Type B pancreatic cell (in vitro differentiated cells): ENCODE measurements around the gene LIPE. TPM values are rescaled to one million over a fixed set of nuclear protein-coding genes. Genes with fewer than 3 reads are reported as not detected.

Experiments
- DNase-seq: peaks from one replicate; pipeline ENCODE4 v3.0.0; 2021; ENCODE audit warnings: mixed read lengths; ENCODE audit not compliant: unreplicated experiment; ENCODE audit errors: extremely low spot score
- H3K27ac Mint-ChIP-seq: 2 replicates; pipeline ENCODE4 v1.8.0; 2021; ENCODE audit warnings: mild to moderate bottlenecking, mixed read lengths
- H3K27me3 Mint-ChIP-seq: 2 replicates; pipeline ENCODE4 v1.8.0; 2021; ENCODE audit warnings: mixed read lengths
- H3K36me3 Mint-ChIP-seq: 2 replicates; pipeline ENCODE4 v1.8.0; 2021; ENCODE audit warnings: mixed read lengths
- H3K4me1 Mint-ChIP-seq: one replicate; pipeline ENCODE4 v1.8.0; 2021; ENCODE audit warnings: mixed read lengths; ENCODE audit not compliant: unreplicated experiment
- H3K4me3 Mint-ChIP-seq: 2 replicates; pipeline ENCODE4 v1.8.0; 2021; ENCODE audit warnings: mild to moderate bottlenecking, mixed read lengths
- H3K9me3 Mint-ChIP-seq: 2 replicates; pipeline ENCODE4 v1.8.0; 2021; ENCODE audit warnings: mixed read lengths
- CTCF ChIP-seq: fragments of 200-600 bp; sonication (generic); conservative IDR thresholded peaks from 2 replicates; pipeline ENCODE4 v1.5.0; 2021; ENCODE audit warnings: antibody characterized with exemption, mild to moderate bottlenecking
- total RNA-seq: library from RNA; stranded (reverse); gene quantifications from 2 replicates; pipeline ENCODE4 v1.2.1, GENCODE V29; 2021; ENCODE audit warnings: low replicate concordance

Gene LIPE
- total RNA-seq, 1 donor from 2014 or later, result 17.9 TPM

DNA sequence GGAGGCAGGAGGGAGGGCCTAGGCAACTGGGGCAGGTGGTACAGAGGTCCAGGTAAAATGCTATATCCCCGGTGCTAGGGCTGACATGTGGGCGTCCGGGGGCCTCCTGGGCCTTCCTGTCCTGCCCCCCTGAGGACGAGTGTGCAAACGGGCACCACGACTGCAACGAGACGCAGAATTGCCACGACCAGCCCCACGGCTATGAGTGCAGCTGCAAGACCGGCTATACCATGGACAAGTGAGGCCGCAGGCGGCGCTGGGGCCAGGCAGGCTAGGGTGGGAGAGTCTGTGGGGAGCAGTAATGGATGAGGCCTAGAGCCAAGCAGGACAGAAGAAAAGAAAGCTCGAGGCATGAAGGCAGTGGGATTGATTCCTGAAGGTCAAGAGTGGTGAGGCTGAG, 58.4 kb downstream of the LIPE start:
- TF ChIP-seq CTCF, result no peak
- Mint-ChIP-seq H3K27me3 (no peaks in the 10 kb centered on the region), H3K4me3 (no peak overlapping the region), H3K27ac (no peak overlapping the region), H3K4me1 (no peaks in the 10 kb centered on the region), H3K36me3 (peaks cover 10% of the 10 kb centered on the region), H3K9me3 (no peaks in the 10 kb centered on the region)
- no peak for DNase-seq

- Mint-ChIP-seq H3K27ac (no peak overlapping the region), H3K27me3 (no peaks in the 10 kb centered on the region), H3K36me3 (peaks cover 14% of the 10 kb centered on the region), H3K4me1 (no peaks in the 10 kb centered on the region), H3K4me3 (no peak overlapping the region), H3K9me3 (no peaks in the 10 kb centered on the region)
- TF ChIP-seq CTCF, result no peak
- DNase-seq, result no peak
These were observed 58.8 kb downstream of the LIPE start for GRCh38 chr19:42368360-42368759.

DNA sequence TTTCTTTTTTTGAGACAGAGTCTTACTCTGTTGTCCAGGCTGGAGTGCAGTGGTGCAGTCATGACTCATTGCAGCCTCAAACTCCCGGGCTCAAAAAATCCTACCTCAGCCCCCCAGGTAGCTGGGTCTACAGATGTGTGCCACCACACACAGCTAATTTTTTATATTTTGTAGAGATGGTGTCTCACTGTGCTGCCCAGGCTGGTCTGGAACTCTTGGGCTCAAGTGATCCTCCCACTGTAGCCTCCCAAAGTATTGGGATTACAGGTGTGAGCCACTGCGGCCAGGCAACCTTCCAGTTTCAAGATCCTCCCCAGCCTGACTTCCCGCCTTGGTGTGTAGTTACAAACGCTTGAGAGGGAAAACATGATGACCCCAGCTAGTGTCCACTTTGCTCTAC, 59.3 kb downstream of the LIPE start:
- Mint-ChIP-seq H3K27me3 (no peaks in the 10 kb centered on the region), H3K27ac (no peak overlapping the region), H3K4me1 (no peaks in the 10 kb centered on the region), H3K4me3 (no peak overlapping the region), H3K9me3 (no peaks in the 10 kb centered on the region), H3K36me3 (peaks cover 17% of the 10 kb centered on the region)
- DNase-seq, result no peak
- no peak for TF ChIP-seq CTCF

DNA sequence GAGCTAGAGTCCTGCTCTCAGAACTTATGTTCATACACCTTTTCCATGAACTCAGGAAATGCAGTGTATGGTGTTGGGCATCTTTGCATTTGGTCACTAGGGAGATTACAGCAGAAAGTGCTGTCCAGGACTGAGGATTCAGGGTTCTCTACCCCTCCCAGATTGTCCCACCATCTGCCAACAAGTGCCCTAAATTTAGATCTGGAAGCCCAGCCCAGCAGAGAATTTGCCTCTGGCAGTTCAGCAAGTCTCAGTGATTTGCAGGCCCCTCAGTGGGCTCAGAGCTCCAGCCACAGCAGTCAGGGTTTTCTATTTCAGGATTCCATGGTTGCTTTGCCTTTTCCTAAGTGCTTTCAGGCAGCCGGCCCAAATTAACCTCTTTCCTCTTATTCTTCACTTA, 60.5 kb downstream of the LIPE start:
- Mint-ChIP-seq H3K4me1 (no peaks in the 10 kb centered on the region), H3K9me3 (no peaks in the 10 kb centered on the region), H3K27ac (no peak overlapping the region), H3K4me3 (no peak overlapping the region), H3K36me3 (peaks cover 17% of the 10 kb centered on the region), H3K27me3 (no peaks in the 10 kb centered on the region)
- no peak for DNase-seq
- TF ChIP-seq CTCF, result no peak

GRCh38 chr19:42363614-42364346, 63.4 kb downstream of the LIPE start:
- no peak for DNase-seq
- Mint-ChIP-seq H3K36me3 (peaks cover 22% of the 10 kb centered on the region), H3K27me3 (no peaks in the 10 kb centered on the region), H3K9me3 (no peaks in the 10 kb centered on the region), H3K27ac (no peak overlapping the region), H3K4me3 (no peak overlapping the region), H3K4me1 (no peaks in the 10 kb centered on the region)
- no peak for TF ChIP-seq CTCF
